HT1080 (cell line): ENCODE measurements around the gene CHRM2. TPM values are rescaled to one million over a fixed set of nuclear protein-coding genes. Genes with fewer than 3 reads are reported as not detected.

Experiments used
- DNase-seq: peaks from one replicate; pipeline ENCODE4 v3.0.0-alpha.2; 2015; ENCODE audit warnings: low read depth
- small RNA-seq: library from RNA; depleted of rRNA; stranded (forward); fragments of <200 nt; gene quantifications from one replicate; pipeline ENCODE3, GENCODE V24; 2014
- total RNA-seq: library from RNA; depleted of rRNA; stranded (reverse); fragments of >200 nt; shearing (Covaris generic); gene quantifications from 2 replicates; pipeline ENCODE4 v1.2.3, GENCODE V29; 2014

Gene CHRM2
- total RNA-seq, 1 experiment from 2014 or later: not detected

DNA sequence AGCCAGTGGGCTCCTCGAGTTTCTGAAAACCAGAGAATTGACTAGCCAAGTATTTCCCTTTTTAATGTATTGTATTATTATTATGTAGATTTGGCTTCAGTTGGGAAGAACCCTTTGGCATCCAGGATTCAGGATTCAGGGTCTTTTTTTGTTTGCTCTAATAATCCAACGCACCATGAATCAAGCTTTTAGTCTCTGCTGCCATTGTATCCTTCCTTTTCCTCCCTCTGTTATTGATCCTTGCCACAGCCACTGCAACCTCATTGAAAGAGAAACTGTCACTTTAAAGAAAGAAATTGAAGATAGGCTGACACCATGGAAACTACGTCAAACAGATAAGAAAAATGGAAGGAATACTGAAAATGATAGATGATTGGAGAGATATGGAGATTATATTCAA lies 150.0 kb downstream of the CHRM2 start:
- DNase-seq: no peak

DNA sequence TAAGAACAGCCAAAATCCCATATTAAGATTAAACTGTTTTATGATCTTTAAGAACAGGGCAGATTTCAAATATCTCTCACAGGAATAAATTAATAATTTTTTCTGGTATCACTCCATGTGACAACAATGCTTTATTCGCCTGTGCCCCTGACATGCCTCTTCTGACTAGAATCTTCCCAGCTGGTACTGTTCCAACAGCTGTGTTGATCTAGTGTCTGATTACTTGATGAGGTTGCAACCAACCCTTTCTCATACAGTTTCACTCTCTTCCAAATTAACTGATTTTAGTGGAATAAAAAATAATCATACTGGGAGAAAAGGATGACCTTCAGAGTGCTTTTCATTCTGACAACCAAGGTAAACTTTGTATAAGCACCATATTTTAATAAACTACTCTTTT lies 151.9 kb downstream of the CHRM2 start:
- no peak for DNase-seq

DNA sequence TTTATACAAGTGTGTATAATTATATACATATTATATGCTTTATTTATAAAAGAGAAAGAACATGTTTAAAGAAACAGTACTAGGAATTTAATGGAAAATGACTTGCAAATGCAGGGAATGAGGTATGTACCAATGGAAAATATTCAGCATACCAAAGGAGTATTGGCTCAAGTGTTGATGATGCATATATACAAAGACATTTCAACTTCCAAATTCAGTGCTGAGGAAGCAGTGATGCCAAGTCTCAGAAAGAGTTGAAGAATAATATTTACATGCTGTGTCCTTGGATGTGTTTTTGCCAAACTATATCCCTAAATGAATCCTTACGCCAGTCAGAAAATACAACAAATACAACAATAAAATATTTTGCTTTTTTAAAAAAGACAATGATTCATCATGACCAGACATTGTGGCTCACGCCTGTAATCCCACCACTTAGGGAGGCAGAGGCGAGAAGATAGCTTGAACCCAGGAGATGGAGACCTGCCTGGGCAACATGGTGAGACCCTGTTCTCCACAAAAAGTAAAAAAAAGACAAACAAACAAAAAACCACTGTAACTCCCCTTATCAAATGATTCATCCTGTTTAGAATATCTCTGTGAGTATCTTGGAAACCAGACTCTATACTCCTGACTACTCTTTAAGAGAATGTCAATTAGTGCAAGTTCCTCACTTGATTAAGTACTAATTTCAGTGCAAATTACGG lies 157.2 kb downstream of the CHRM2 start:
- no peak for DNase-seq

DNA sequence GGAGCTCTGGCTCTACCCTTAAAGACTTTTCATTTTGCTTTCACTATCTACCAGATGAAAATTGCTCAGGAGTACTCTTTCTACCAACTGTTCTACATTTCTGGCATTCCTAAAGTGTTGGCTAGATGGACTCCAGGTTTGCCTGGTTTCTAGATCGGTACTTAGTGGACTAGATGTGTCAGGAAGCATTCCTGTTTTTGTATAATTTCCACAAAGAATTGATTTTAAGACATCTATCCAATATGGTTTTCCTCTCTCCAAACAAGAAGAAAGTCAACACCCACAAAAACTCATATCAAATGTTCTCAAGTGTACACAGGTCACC lies 157.7 kb downstream of the CHRM2 start:
- no peak for DNase-seq

DNA sequence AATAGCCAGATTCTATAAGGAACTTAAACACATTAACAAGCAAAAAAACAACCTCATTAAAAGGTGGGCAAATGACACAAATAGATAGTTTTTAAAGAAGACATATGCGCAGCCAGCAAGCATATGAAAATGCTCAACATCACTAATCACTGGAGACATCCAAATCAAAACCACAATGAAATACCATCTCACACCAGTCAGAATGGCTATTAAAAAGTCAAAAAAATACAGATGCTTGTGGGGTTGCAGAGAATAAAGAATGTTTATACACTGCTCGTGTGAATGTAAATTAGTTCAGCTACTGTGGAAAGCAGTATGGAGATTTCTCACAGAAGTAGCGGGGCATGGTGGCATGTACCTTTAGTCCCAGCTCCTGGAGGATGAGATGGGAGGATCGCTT lies 164.0 kb downstream of the CHRM2 start:
- no peak for DNase-seq

DNA sequence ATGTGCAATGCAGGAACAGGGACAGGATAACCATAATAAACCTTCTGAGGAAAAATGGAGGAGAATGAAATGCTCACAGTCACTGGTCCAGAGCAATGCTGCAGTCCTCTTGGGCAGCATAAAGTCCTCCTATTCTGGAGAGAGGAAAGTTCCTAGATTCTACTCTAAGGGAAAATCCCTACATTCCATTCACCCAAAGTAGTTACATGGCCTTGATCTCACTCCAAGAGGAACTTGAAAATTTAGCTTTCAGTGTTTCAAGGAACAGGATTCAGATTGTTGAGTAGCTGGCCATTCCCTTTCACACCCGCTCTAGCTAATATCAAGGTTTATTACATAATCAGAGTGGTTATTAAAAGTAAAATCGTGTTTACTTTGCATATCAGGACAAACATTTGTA lies 168.3 kb downstream of the CHRM2 start:
- DNase-seq: no peak

DNA sequence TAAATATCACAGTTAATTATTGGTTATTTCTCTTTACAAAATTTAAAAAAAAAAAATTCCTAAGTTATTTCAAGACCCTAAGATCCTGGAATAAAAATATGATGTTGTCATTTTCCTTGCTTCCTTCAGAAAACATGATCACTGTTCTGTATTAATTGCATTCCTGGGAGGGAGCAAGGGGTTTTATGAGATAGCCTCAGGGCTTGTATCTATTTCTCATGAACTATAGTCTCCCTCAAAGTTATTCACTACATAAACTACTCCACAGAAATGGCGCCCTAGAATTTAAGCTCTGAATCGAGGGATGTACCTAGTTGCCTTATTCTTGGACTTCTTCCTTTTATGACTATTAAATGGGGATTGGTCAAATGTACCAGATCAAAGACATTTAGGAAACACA lies 170.3 kb downstream of the CHRM2 start:
- no peak for DNase-seq

DNA sequence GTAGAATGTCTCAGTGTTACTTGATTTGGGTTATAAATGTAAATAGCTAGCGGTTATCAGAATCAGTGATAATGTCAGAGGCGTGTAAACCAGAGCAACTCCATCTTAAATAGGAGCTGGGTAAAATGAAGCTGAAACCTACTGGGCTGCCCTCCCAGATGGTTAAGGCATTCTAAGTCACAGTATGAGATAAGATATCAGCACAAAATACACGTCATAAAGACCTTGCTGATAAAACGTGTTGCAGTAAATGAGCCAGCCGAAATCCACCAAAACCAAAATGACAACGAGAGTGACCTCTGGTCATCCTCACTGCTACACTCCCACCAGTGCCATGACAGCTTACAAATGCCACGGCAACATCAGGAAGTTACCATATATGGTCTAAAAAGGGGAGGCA lies 172.3 kb downstream of the CHRM2 start:
- no peak for DNase-seq

DNA sequence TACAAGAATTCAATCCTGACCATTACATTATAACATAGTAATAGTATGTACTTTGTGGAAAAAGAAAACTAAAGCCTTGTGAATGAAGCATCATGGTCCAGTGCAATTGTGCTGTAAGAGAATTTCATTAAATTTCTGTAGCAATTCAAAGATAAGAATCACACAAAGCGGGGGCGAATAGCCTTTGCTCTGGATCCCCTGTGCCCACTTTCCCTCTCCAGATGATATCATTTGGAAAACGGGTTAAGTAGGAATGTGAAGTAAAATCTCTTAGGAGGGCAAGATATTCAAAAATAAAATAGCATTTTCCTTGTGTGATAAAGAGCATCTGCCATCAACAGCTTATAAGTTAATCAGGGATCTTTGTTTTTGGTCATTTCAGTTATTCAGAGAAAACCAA lies 177.1 kb downstream of the CHRM2 start:
- DNase-seq: no peak

DNA sequence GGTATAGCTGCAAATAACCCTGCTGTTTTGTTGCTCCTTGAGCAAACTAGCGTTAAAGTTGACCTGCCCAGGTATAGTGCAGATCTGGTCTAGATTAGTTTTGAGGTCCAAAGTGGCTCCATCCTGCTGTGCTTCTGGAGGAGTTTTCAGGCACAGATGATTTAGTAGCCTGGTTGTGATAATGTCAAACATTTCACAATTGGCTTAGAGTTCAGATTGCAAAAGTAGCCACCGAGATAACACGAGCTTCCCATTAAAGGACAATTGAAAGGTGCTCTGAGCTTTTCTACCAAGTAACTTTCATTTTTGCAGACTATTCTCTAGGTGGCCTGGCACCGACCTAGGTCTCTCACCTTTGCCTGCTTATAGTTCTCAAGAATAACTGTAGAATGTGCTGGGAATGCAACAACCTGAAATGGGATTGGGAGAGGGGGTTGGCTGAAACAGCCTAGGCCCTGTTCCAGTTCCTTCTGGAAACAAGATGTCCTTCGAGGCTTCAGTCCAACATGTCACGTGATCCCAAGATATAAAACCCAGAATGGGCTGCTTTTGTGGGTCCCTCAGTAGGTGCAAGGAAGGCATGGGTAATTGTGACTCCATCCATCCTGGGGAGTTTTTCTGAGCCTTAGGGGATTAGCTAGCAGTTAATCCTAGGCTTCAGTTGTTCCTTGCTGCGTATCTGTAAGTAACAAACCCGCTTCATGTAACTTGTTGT lies 201.0 kb downstream of the CHRM2 start:
- DNase-seq: no peak

Small RNA genes within 50 kb of the gene (small RNA-seq; reads per million reads assigned to genes)
- gene KRT8P51: not detected
- gene MIR490: not detected
